Kidney (tissue), 14 donors: Measurements from ENCODE around the gene PTPN1. TPM values are rescaled to one million over a fixed set of nuclear protein-coding genes. Genes with fewer than 3 reads are reported as not detected.

Source experiments
- DNase-seq, 5 donors: peaks; one replicate each; pipeline ENCODE4 v3.0.0-alpha.2; 2013 to 2020
- FAIRE-seq: peaks from 2 replicates; lab custom pipeline; 2012; peaks lifted over from hg19 to GRCh38; lab: Jason Lieb, UNC
- H3K27ac ChIP-seq, 2 donors: one replicate each; pipeline ENCODE4 v1.7.0; 2013; ENCODE audit warnings: low read depth in 2 of 2, low read length in 2 of 2, inconsistent platforms in 1 of 2
- H3K27me3 ChIP-seq: one replicate; pipeline ENCODE4 v1.7.1; 2013; ENCODE audit warnings: low read length, inconsistent platforms; ENCODE audit not compliant: control insufficient read depth, insufficient read depth
- H3K36me3 ChIP-seq, 3 donors: one replicate each; pipeline versions ENCODE4 v1.7.0 to v1.7.1; 2013; ENCODE audit warnings: low read length in 3 of 3, control low read depth in 1 of 3, inconsistent platforms in 1 of 3; ENCODE audit not compliant: insufficient read depth in 3 of 3, control insufficient read depth in 2 of 3
- H3K4me1 ChIP-seq, 3 donors: one replicate each; pipeline versions ENCODE4 v1.7.0 to v1.7.1; 2013; ENCODE audit warnings: low read length in 3 of 3, inconsistent platforms in 1 of 3, low read depth in 1 of 3; ENCODE audit not compliant: control insufficient read depth in 2 of 3, insufficient read depth in 2 of 3
- H3K4me3 ChIP-seq, 3 donors: one replicate each; pipeline versions ENCODE4 v1.7.0 to v1.8.1; 2013; ENCODE audit warnings: low read length in 3 of 3, control low read depth in 1 of 3, inconsistent platforms in 1 of 3
- H3K9ac ChIP-seq, 3 donors: one replicate each; pipeline versions ENCODE4 v1.7.0 to v1.7.1; 2013; ENCODE audit warnings: low read length in 3 of 3, control low read depth in 1 of 3, inconsistent platforms in 1 of 3
- H3K9me3 ChIP-seq, 3 donors: one replicate each; pipeline versions ENCODE4 v1.7.0 to v1.7.1; 2013; ENCODE audit warnings: low read length in 3 of 3, control low read depth in 1 of 3, inconsistent platforms in 1 of 3; ENCODE audit not compliant: control insufficient read depth in 2 of 3, insufficient read depth in 1 of 3
- CTCF ChIP-seq: IDR thresholded peaks from 3 replicates; pipeline ENCODE4 v1.5.1; 2012; ENCODE audit warnings: mild to moderate bottlenecking, moderate library complexity, borderline replicate concordance; ENCODE audit not compliant: insufficient read depth; ENCODE audit errors: extremely low read depth
- intact Hi-C: fragments of 100-400 bp; cut with DNase I; formaldehyde crosslinking; loops from one replicate; pipeline ENCODE4 v1.11.1; 2022
- polyA plus RNA-seq: library from polyadenylated mRNA; stranded (reverse); fragments of 350-450 nt; fragmentation: Illumina TruSeq; extraction: RNeasy Lipid Tissue Mini Kit (QIAGEN cat#74804); gene quantifications from one replicate; pipeline ENCODE4 v1.2.3, GENCODE V29; 2014; ENCODE audit warnings: low read depth, low replicate concordance; ENCODE audit not compliant: insufficient read depth
- total RNA-seq: library from RNA; stranded (reverse); fragmentation: NEBNext Ultra II Directional; extraction: Animal tissue kit (Norgen Biotek cat#: 25700); gene quantifications from one replicate; pipeline ENCODE4 v1.2.1, GENCODE V29; 2021
- donor health status: control.
- donor health status: control.
- donor health status: control.
- donor health status: control.
- donor health status: control.
- donor health status: DM: yes; HTN: yes; CAD: no.
- donor health status: Normal renal cell carcinoma (clear cell type).

PTPN1 gene
- total and polyA plus RNA-seq, 2 donors from 2014 or later: 29.6 to 80.4 TPM

GRCh38 chr20:50590348-50590664, 80.1 kb downstream of the PTPN1 start:
- no peaks in the 10 kb centered on the region for H3K9me3 ChIP-seq
- peaks cover 0 to 26% (median 22%) of the 10 kb centered on the region in 3 donors for H3K36me3 ChIP-seq
- intact Hi-C loops: no loop called here
- H3K4me1 ChIP-seq: peaks cover 0 to 13% (median 0%) of the 10 kb centered on the region in 3 donors
- H3K27me3 ChIP-seq: no peaks in the 10 kb centered on the region
- peak in 1 of 5 donors; percentile 61 for DNase-seq
- no peak overlapping the region for H3K27ac ChIP-seq
- FAIRE-seq: no peak
- TF ChIP-seq CTCF: no peak
- no peak overlapping the region for H3K9ac ChIP-seq
- H3K4me3 ChIP-seq: no peak overlapping the region

- H3K9ac ChIP-seq: no peak overlapping the region
- H3K4me1 ChIP-seq: peaks cover 0 to 17% (median 0%) of the 10 kb centered on the region in 3 donors
- H3K27ac ChIP-seq: peak overlapping the region in 1 of 2 donors; percentile 34
- no peak for DNase-seq
- intact Hi-C loops: no loop called here
- peaks cover 0 to 24% (median 11%) of the 10 kb centered on the region in 3 donors for H3K36me3 ChIP-seq
- no peak for TF ChIP-seq CTCF
- no peaks in the 10 kb centered on the region for H3K9me3 ChIP-seq
- no peak overlapping the region for H3K4me3 ChIP-seq
- no peaks in the 10 kb centered on the region for H3K27me3 ChIP-seq
- FAIRE-seq: no peak
Observed at GRCh38 chr20:50591233-50591852, 81.2 kb downstream of the PTPN1 start.

- FAIRE-seq (no peak), DNase-seq (peak in 1 of 5 donors; percentile 88)
- H3K4me1 ChIP-seq: peaks cover 0 to 20% (median 0%) of the 10 kb centered on the region in 3 donors
- intact Hi-C loops: no loop called here
- H3K27ac ChIP-seq: peak overlapping the region in 1 of 2 donors; percentile 50
- peaks cover 0 to 13% (median 7%) of the 10 kb centered on the region in 3 donors for H3K36me3 ChIP-seq
- no peaks in the 10 kb centered on the region for H3K27me3 ChIP-seq
- H3K9ac ChIP-seq: no peak overlapping the region
- no peaks in the 10 kb centered on the region for H3K9me3 ChIP-seq
- no peak overlapping the region for H3K4me3 ChIP-seq
- no peak for TF ChIP-seq CTCF
Observed at GRCh38 chr20:50592282-50593004, 82.3 kb downstream of the PTPN1 start.
